ENCODE data around the gene GTF3A.

Gene GTF3A

GRCh38 chr13:27421101-27421871 is 3.1 kb upstream of the GTF3A start:
- FAIRE-seq (no peak), DNase-seq (ENCODE audit: insufficient read length, low spot score) (no peak)
- TF ChIP-seq TAF1 (IDR thresholded peaks at IDR 0.05; ENCODE audit: low read depth, low read length) (no peak), POU2F2 (IDR thresholded peaks at IDR 0.05; ENCODE audit: low read depth, low read length) (no peak)

- TF ChIP-seq POU2F2 (IDR thresholded peaks at IDR 0.05; ENCODE audit: low read depth, low read length), result no peak
- no peak for TF ChIP-seq POLR2AphosphoS5 (IDR thresholded peaks at IDR 0.05; ENCODE audit: low read depth, low read length)
- no peak for TF ChIP-seq TAF1 (IDR thresholded peaks at IDR 0.05; ENCODE audit: low read depth, low read length)
- TF ChIP-seq PAX5 (IDR thresholded peaks at IDR 0.05; ENCODE audit: insufficient read depth, low read length, severe bottlenecking), result no peak
- TF ChIP-seq POLR2A (IDR thresholded peaks at IDR 0.05; ENCODE audit: low read depth, low read length), result no peak
- TF ChIP-seq SPI1 (IDR thresholded peaks at IDR 0.05; ENCODE audit: low read depth, low read length), result no peak
- DNase-seq (ENCODE audit: insufficient read length, low spot score) (no peak), FAIRE-seq (no peak)
Observed at GRCh38 chr13:27423333-27423732, 1.1 kb upstream of the GTF3A start.

- TF ChIP-seq POLR2A (IDR thresholded peaks at IDR 0.05; ENCODE audit: low read depth, low read length) (no peak), POLR2AphosphoS5 (IDR thresholded peaks at IDR 0.05; ENCODE audit: low read depth, low read length) (no peak), SPI1 (IDR thresholded peaks at IDR 0.05; ENCODE audit: low read depth, low read length) (no peak), PAX5 (IDR thresholded peaks at IDR 0.05; ENCODE audit: insufficient read depth, low read length, severe bottlenecking) (no peak), POU2F2 (IDR thresholded peaks at IDR 0.05; ENCODE audit: low read depth, low read length) (no peak), TAF1 (IDR thresholded peaks at IDR 0.05; ENCODE audit: low read depth, low read length) (no peak)
- no peak for FAIRE-seq
- no peak for DNase-seq (ENCODE audit: insufficient read length, low spot score)
Observed at GRCh38 chr13:27425158-27425917, 919 bp downstream of the GTF3A start.

GRCh38 chr13:27425918-27426630 is 1.7 kb downstream of the GTF3A start:
- DNase-seq (ENCODE audit: insufficient read length, low spot score), result peak; percentile 33
- TF ChIP-seq POU2F2 (IDR thresholded peaks at IDR 0.05; ENCODE audit: low read depth, low read length), result peak; percentile 73
- no peak for TF ChIP-seq POLR2A (IDR thresholded peaks at IDR 0.05; ENCODE audit: low read depth, low read length)
- TF ChIP-seq PAX5 (IDR thresholded peaks at IDR 0.05; ENCODE audit: insufficient read depth, low read length, severe bottlenecking), result no peak
- TF ChIP-seq TAF1 (IDR thresholded peaks at IDR 0.05; ENCODE audit: low read depth, low read length), result no peak
- no peak for TF ChIP-seq SPI1 (IDR thresholded peaks at IDR 0.05; ENCODE audit: low read depth, low read length)
- TF ChIP-seq POLR2AphosphoS5 (IDR thresholded peaks at IDR 0.05; ENCODE audit: low read depth, low read length), result no peak
- FAIRE-seq, result peak; percentile 90

- DNase-seq (ENCODE audit: insufficient read length, low spot score) (no peak), FAIRE-seq (no peak)
- TF ChIP-seq TAF1 (IDR thresholded peaks at IDR 0.05; ENCODE audit: low read depth, low read length), result no peak
- no peak for TF ChIP-seq POLR2A (IDR thresholded peaks at IDR 0.05; ENCODE audit: low read depth, low read length)
- TF ChIP-seq SPI1 (IDR thresholded peaks at IDR 0.05; ENCODE audit: low read depth, low read length), result no peak
- no peak for TF ChIP-seq PAX5 (IDR thresholded peaks at IDR 0.05; ENCODE audit: insufficient read depth, low read length, severe bottlenecking)
- no peak for TF ChIP-seq POLR2AphosphoS5 (IDR thresholded peaks at IDR 0.05; ENCODE audit: low read depth, low read length)
- TF ChIP-seq POU2F2 (IDR thresholded peaks at IDR 0.05; ENCODE audit: low read depth, low read length), result no peak
Observed at GRCh38 chr13:27427641-27428040, 3.2 kb downstream of the GTF3A start.

- FAIRE-seq, result no peak
- no peak for DNase-seq (ENCODE audit: insufficient read length, low spot score)
- TF ChIP-seq POLR2AphosphoS5 (IDR thresholded peaks at IDR 0.05; ENCODE audit: low read depth, low read length) (no peak), POU2F2 (IDR thresholded peaks at IDR 0.05; ENCODE audit: low read depth, low read length) (no peak), POLR2A (IDR thresholded peaks at IDR 0.05; ENCODE audit: low read depth, low read length) (no peak)
Observed at GRCh38 chr13:27428160-27428559, 3.7 kb downstream of the GTF3A start.

GRCh38 chr13:27432180-27432579 is 7.8 kb downstream of the GTF3A start:
- FAIRE-seq (no peak), DNase-seq (ENCODE audit: insufficient read length, low spot score) (no peak)
- TF ChIP-seq PAX5 (IDR thresholded peaks at IDR 0.05; ENCODE audit: insufficient read depth, low read length, severe bottlenecking), result no peak
- no peak for TF ChIP-seq POLR2AphosphoS5 (IDR thresholded peaks at IDR 0.05; ENCODE audit: low read depth, low read length)
- TF ChIP-seq SPI1 (IDR thresholded peaks at IDR 0.05; ENCODE audit: low read depth, low read length), result no peak
- TF ChIP-seq TAF1 (IDR thresholded peaks at IDR 0.05; ENCODE audit: low read depth, low read length), result no peak
- TF ChIP-seq POLR2A (IDR thresholded peaks at IDR 0.05; ENCODE audit: low read depth, low read length), result no peak
- no peak for TF ChIP-seq POU2F2 (IDR thresholded peaks at IDR 0.05; ENCODE audit: low read depth, low read length)

GRCh38 chr13:27432611-27433210 is 8.3 kb downstream of the GTF3A start:
- DNase-seq (ENCODE audit: insufficient read length, low spot score) (no peak), FAIRE-seq (no peak)
- TF ChIP-seq POU2F2 (IDR thresholded peaks at IDR 0.05; ENCODE audit: low read depth, low read length) (no peak), POLR2A (IDR thresholded peaks at IDR 0.05; ENCODE audit: low read depth, low read length) (no peak), TAF1 (IDR thresholded peaks at IDR 0.05; ENCODE audit: low read depth, low read length) (no peak)

- no peak for FAIRE-seq
- TF ChIP-seq POU2F2 (IDR thresholded peaks at IDR 0.05; ENCODE audit: low read depth, low read length) (no peak), POLR2AphosphoS5 (IDR thresholded peaks at IDR 0.05; ENCODE audit: low read depth, low read length) (no peak), POLR2A (IDR thresholded peaks at IDR 0.05; ENCODE audit: low read depth, low read length) (no peak), TAF1 (IDR thresholded peaks at IDR 0.05; ENCODE audit: low read depth, low read length) (no peak), PAX5 (IDR thresholded peaks at IDR 0.05; ENCODE audit: insufficient read depth, low read length, severe bottlenecking) (no peak), SPI1 (IDR thresholded peaks at IDR 0.05; ENCODE audit: low read depth, low read length) (no peak)
Observed at GRCh38 chr13:27437126-27437525, 12.7 kb downstream of the GTF3A start.

More at GRCh38 chr13:27437126-27437525, 12.7 kb downstream of the GTF3A start:
- DNase-seq (ENCODE audit: insufficient read length, low spot score), result no peak
